Left lung (tissue), 10 donors: ENCODE data around the gene BRD7. TPM values are rescaled to one million over a fixed set of nuclear protein-coding genes. Genes with fewer than 3 reads are reported as not detected.

Experiments
- ATAC-seq: fragments of 200-7000 bp; cut with Tn5 transposase; one replicate; pipeline ENCODE4 v1.9.1; 2020; ENCODE audit warnings: moderate library complexity
- DNase-seq, 4 donors: peaks; one replicate each; pipeline ENCODE4 v3.0.0-alpha.2; 2013 to 2020
- H3K27ac ChIP-seq, 2 donors: fragments of 200-600 bp; sonication (generic) in 1 of 2; one replicate each; pipeline versions ENCODE4 v1.5.0 to v1.8.0; 2020 to 2021
- H3K27me3 ChIP-seq, 2 donors: fragments of 200-600 bp; sonication (generic) in 1 of 2; one replicate each; pipeline versions ENCODE4 v1.5.0 to v1.8.0; 2020 to 2021
- H3K36me3 ChIP-seq, 2 donors: fragments of 200-600 bp; sonication (generic) in 1 of 2; one replicate each; pipeline versions ENCODE4 v1.5.0 to v1.8.0; 2020 to 2021
- H3K4me1 ChIP-seq, 2 donors: fragments of 200-600 bp; one replicate each; pipeline ENCODE4 v1.8.0; 2021
- H3K4me3 ChIP-seq, 2 donors: fragments of 200-600 bp; sonication (generic) in 1 of 2; one replicate each; pipeline versions ENCODE4 v1.5.0 to v1.8.0; 2020 to 2021; ENCODE audit warnings: mild to moderate bottlenecking in 1 of 2
- H3K9me3 ChIP-seq, 2 donors: fragments of 200-600 bp; sonication (generic) in 1 of 2; one replicate each; pipeline versions ENCODE4 v1.5.0 to v1.8.0; 2020 to 2021
- intact Hi-C, 2 donors: fragments of 100-400 bp; cut with DNase I; formaldehyde crosslinking; loops; one replicate each; pipeline versions ENCODE4 v1.11.2 to v1.14.2; 2022
- polyA plus RNA-seq, 6 donors: library from polyadenylated mRNA; unstranded; fragments of 120-200 nt; gene quantifications; one replicate each; pipeline ENCODE4 v1.2.1, GENCODE V29; 2013; ENCODE audit not compliant: insufficient read length in 6 of 6
- total RNA-seq, 2 donors: library from RNA; stranded (reverse); fragmentation: NEBNext Ultra II Directional; extraction: Animal tissue kit (Norgen Biotek cat#: 25700); gene quantifications; one replicate each; pipeline ENCODE4 v1.2.1, GENCODE V29; 2021
- TF ChIP-seq, protein P1 (sequence below), 2 donors: fragments of 200-600 bp; sonication (generic) in 1 of 2; IDR thresholded peaks; one replicate each; pipeline versions ENCODE4 v1.5.0 to v1.8.0; 2021; ENCODE audit warnings: antibody characterized with exemption in 2 of 2
- donor health status: DM: no; HTN: yes; CAD: no.
- donor health status: DM: no; HTN: no; CAD: no.

BRD7 gene
- total and polyA plus RNA-seq, 8 donors, result 59.8 to 113 (median 97.6) TPM

DNA sequence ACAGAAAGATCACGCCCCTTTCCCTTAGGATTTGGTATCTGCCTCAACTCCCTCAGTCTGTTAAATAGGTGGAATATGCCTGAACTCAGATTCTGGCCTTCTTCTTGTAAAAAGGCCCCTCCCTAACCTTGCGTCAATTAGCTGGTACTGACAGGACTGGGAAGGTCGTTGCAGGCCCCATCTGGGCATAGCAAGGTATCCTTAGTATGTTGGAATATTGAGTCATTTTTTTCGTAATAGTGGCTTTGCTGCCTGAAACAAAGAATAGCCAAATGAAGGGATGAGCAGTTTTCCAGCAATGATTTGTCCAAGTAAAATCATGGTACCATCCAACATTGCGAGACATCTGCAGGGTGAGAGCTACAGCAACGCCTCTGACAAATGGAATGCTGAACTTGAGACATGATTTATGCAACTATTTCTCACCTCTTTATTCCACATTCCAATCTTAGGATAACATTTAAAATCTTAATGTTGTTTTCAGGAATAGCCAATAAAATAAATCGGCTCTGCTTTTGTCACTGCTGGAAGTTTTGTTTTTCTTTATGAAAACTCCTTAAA lies 39.3 kb upstream of the BRD7 start:
- intact Hi-C loops, result no loop called here

DNA sequence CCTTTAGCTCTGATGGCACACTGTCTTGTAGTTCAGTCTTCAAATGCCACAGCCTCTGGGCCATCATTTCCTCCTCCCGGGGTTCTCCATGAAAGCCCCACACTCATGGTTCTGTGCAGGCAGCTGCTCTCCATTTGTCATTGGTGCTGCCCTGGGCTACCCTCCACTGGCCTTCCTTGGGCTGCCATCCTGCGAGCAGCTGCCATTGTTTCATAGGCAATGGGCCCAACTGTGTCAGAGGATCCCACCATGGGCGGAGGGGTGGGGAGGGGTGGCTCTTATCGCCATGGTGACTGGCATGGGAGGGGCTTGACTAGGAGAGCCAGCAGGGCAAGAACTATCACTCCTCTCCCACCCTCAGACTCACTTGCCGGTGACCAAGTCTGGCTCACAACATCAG lies 38.6 kb upstream of the BRD7 start:
- H3K36me3 ChIP-seq, result no peaks in the 10 kb centered on the region
- intact Hi-C loops, result no loop called here
- no peaks in the 10 kb centered on the region for H3K9me3 ChIP-seq
- H3K4me3 ChIP-seq, result no peak overlapping the region
- no peak overlapping the region for H3K27ac ChIP-seq
- TF ChIP-seq, protein P1, sequence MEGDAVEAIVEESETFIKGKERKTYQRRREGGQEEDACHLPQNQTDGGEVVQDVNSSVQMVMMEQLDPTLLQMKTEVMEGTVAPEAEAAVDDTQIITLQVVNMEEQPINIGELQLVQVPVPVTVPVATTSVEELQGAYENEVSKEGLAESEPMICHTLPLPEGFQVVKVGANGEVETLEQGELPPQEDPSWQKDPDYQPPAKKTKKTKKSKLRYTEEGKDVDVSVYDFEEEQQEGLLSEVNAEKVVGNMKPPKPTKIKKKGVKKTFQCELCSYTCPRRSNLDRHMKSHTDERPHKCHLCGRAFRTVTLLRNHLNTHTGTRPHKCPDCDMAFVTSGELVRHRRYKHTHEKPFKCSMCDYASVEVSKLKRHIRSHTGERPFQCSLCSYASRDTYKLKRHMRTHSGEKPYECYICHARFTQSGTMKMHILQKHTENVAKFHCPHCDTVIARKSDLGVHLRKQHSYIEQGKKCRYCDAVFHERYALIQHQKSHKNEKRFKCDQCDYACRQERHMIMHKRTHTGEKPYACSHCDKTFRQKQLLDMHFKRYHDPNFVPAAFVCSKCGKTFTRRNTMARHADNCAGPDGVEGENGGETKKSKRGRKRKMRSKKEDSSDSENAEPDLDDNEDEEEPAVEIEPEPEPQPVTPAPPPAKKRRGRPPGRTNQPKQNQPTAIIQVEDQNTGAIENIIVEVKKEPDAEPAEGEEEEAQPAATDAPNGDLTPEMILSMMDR (IDR thresholded peaks at IDR 0.05), result no peak
- no peaks in the 10 kb centered on the region for H3K27me3 ChIP-seq
- H3K4me1 ChIP-seq, result no peaks in the 10 kb centered on the region
- DNase-seq (no peak), ATAC-seq (no peak)

More for the DNA sequence above, 39.3 kb upstream of the BRD7 start:
- no peak overlapping the region for H3K27ac ChIP-seq
- TF ChIP-seq, protein P1 (IDR thresholded peaks at IDR 0.05), result no peak
- no peaks in the 10 kb centered on the region for H3K9me3 ChIP-seq
- H3K36me3 ChIP-seq, result no peaks in the 10 kb centered on the region
- DNase-seq, result no peak
- no peak for ATAC-seq
- no peak overlapping the region for H3K4me3 ChIP-seq
- no peaks in the 10 kb centered on the region for H3K27me3 ChIP-seq
- H3K4me1 ChIP-seq, result no peaks in the 10 kb centered on the region

DNA sequence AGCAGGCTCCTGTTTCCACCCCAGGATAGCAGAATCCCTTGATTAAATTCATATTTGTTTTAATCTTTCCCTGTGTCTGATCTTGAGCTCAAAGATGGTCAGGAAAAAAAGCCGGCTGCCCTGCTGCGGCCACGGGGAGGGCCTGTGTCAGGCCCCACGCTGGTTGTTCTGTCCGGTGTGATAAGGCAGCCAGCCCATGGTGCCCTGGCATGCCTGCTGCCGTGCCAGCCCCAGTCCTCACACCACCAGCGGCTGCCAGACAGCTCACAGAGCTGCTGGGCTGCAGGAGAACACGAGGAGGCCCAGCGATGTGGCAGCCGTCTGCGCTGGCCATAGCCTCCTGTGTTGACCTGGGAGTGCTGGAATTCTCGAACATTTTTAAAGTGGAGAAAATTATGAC lies 34.7 kb upstream of the BRD7 start:
- Histone ChIP-seq H3K4me1 (no peaks in the 10 kb centered on the region), H3K36me3 (no peaks in the 10 kb centered on the region), H3K27ac (no peak overlapping the region), H3K27me3 (no peaks in the 10 kb centered on the region), H3K4me3 (no peak overlapping the region), H3K9me3 (no peaks in the 10 kb centered on the region)
- no peak for DNase-seq
- TF ChIP-seq, protein P1 (IDR thresholded peaks at IDR 0.05), result no peak
- no peak for ATAC-seq
- intact Hi-C loops, result no loop called here

DNA sequence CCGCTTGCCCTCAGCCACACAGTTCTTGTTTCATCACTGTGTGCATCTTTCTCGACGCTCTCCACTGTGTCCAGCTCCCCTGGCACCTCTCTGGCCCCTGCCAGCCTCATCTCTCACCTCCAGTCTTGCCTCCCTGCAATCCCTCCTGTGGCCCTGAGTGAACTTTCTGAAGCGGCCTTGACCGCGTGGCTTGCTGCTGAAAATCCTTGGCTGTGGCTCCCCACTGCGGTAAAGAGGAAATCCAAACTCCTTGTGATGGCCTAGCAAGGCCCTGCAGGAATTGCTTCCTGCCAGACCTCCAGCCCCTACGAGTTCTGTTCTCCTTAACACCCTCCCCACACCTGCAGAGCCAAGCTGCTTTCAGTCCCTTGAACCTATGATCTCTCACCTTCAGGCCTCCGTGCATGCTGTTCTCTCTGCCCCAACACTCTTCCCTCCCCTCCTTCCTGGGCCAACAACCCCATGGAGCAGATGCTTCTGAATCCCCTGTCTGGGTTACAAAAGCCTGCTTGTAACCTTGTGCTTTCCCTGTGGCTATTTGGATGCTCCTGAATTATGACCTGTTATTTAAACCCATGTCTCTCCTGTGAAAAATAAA lies 33.6 kb upstream of the BRD7 start:
- TF ChIP-seq, protein P1 (IDR thresholded peaks at IDR 0.05), result no peak
- ATAC-seq (no peak), DNase-seq (no peak)
- no peak overlapping the region for H3K4me3 ChIP-seq
- H3K4me1 ChIP-seq, result no peaks in the 10 kb centered on the region
- H3K27me3 ChIP-seq, result no peaks in the 10 kb centered on the region
- intact Hi-C loops, result no loop called here
- H3K27ac ChIP-seq, result no peak overlapping the region
- H3K36me3 ChIP-seq, result no peaks in the 10 kb centered on the region
- H3K9me3 ChIP-seq, result no peaks in the 10 kb centered on the region

DNA sequence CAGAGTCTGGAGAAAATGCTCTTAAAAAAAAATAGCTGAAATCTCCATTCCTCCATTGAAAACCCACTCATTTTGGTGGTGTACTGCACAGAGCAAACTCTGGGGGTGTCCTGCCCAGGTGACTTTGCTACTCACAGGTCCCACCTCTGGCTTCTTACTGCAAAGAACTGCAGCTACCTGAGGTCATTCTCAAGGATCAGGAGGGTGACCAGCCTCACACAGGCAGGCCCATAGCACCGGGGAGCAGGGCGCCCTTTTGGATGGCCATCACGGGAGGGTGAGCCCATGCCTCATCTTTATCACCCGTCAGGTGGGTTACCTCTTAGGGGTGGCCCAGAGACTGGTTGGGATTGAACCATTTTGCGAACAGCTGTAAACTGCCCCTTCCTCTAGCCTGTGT lies 32.6 kb upstream of the BRD7 start:
- Histone ChIP-seq H3K36me3 (no peaks in the 10 kb centered on the region), H3K27me3 (no peaks in the 10 kb centered on the region), H3K4me1 (no peaks in the 10 kb centered on the region), H3K9me3 (no peaks in the 10 kb centered on the region), H3K4me3 (no peak overlapping the region), H3K27ac (no peak overlapping the region)
- TF ChIP-seq, protein P1 (IDR thresholded peaks at IDR 0.05), result no peak
- ATAC-seq (no peak), DNase-seq (no peak)
- intact Hi-C loops, result no loop called here
